ENCODE results near the gene PLA2G10. TPM values are rescaled to one million over a fixed set of nuclear protein-coding genes. Genes with fewer than 3 reads are reported as not detected.

PLA2G10 gene
- total and polyA plus RNA-seq, 2 of the 13 experiments (the other 11 are each of a cell fraction or from before 2014, with no cell fraction given): not detected

- peak; percentile 36; the same call in 1 of the 2 replicates for TF ChIP-seq ZBTB4 (CRISPR knock-in tag; IDR thresholded peaks at IDR 0.05; ENCODE audit: borderline replicate concordance)
- TF ChIP-seq ZNF574 (CRISPR knock-in tag; IDR thresholded peaks at IDR 0.05): peak; percentile 98
- peak; percentile 2; the same call in 1 of the 2 replicates for TF ChIP-seq MAFF (IDR thresholded peaks at IDR 0.05; ENCODE audit: low read depth, low read length)
- TF ChIP-seq ZBED4 (CRISPR knock-in tag; IDR thresholded peaks at IDR 0.05; ENCODE audit: borderline replicate concordance): peak; percentile 68; the same call in 1 of the 2 replicates
- peak; percentile 38; the same call in 1 of the 2 replicates for TF ChIP-seq ZNF260 (CRISPR knock-in tag; IDR thresholded peaks at IDR 0.05; ENCODE audit: borderline replicate concordance, low read depth)
- peak; percentile 65 for TF ChIP-seq SP5 (CRISPR knock-in tag; IDR thresholded peaks at IDR 0.05; ENCODE audit: borderline replicate concordance, low read depth)
- TF ChIP-seq KAT7 (CRISPR knock-in tag; IDR thresholded peaks at IDR 0.05; ENCODE audit: borderline replicate concordance): peak; percentile 89; the same call in 1 of the 2 replicates
- TF ChIP-seq ZNF180 (CRISPR knock-in tag; IDR thresholded peaks at IDR 0.05; ENCODE audit: borderline replicate concordance, low read depth): 0 out of 2 replicates have a peak, but pooled peaks have one; percentile 43
- no peak for TF ChIP-seq ARNT (IDR thresholded peaks at IDR 0.05)
- TF ChIP-seq ZNF737 (CRISPR knock-in tag; IDR thresholded peaks at IDR 0.05; ENCODE audit: borderline replicate concordance): peak; percentile 82; the same call in 1 of the 2 replicates
- TF ChIP-seq ZNF124 (CRISPR knock-in tag; IDR thresholded peaks at IDR 0.05): peak; percentile 88; the same call in 1 of the 2 replicates
- peak; percentile 82; the same call in 1 of the 2 replicates for TF ChIP-seq ZNF441 (CRISPR knock-in tag; IDR thresholded peaks at IDR 0.05; ENCODE audit: borderline replicate concordance)
- TF ChIP-seq TBX3 (IDR thresholded peaks at IDR 0.05; ENCODE audit: borderline replicate concordance): no peak
- no peak for TF ChIP-seq CBX2 (IDR thresholded peaks at IDR 0.05; ENCODE audit: low read depth, low read length)
- TF ChIP-seq CBX2 (CRISPR knock-in tag; IDR thresholded peaks at IDR 0.05; ENCODE audit: low read depth): peak; percentile 89; the same call in 1 of the 2 replicates
- TF ChIP-seq ATF5 (CRISPR knock-in tag; IDR thresholded peaks at IDR 0.05; ENCODE audit: low read depth): peak; percentile 86; the same call in 1 of the 2 replicates
- peak; percentile 63; the same call in 1 of the 2 replicates for TF ChIP-seq ZNF792 (CRISPR knock-in tag; IDR thresholded peaks at IDR 0.05)
- peak; percentile 66; the same call in 1 of the 2 replicates for TF ChIP-seq TP53 (CRISPR knock-in tag; conservative IDR thresholded peaks at IDR 0.05)
These were observed 64.0 kb downstream of the PLA2G10 start, which contains the start of gene PARN (continued) for GRCh38 chr16:14629919-14630619.

Data from HepG2 (cell line).